Lower leg skin (tissue), 3 donors: ENCODE measurements around the gene LHX3.

ENCODE experiments used
- CTCF ChIP-seq, 3 donors: fragments of 450-650 bp; IDR thresholded peaks; one replicate each; pipeline ENCODE4 v1.5.1; 2016; ENCODE audit warnings: antibody characterized with exemption in 3 of 3, mild to moderate bottlenecking in 3 of 3, moderate library complexity in 2 of 3
- POLR2A ChIP-seq, 2 donors: fragments of 450-650 bp; IDR thresholded peaks; one replicate each; pipeline ENCODE4 v1.6.1; 2016 to 2017; ENCODE audit warnings: antibody characterized with exemption in 2 of 2, mild to moderate bottlenecking in 1 of 2, moderate library complexity in 1 of 2

DNA sequence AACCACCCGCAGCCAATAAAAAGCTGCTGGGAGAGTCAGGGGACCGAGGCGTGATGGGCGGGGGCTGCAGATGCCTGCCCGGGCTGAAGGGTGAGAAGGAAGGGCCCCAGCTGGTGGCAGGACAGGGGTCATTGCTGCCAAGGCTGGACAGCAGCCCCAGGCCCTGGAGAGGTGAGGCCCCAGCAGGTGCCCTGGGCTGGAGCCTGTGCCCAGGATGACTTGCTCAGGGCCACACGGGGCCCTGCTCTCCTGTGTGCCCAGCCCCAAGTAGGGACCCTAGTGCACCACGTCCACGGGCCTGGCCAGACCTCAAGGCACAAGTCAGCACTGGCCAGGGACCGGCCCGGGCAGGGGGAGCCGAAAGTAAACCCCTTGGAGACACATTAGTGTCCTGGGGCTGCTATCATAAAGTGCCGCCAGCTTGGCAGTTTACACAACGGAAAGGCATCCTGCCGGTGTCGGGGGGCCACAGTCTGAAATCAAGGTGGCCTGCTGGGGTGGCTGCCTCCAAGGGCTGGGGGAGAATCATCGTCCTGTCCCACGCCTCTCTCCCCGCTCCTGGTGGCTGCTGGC lies 22.0 kb downstream of the LHX3 start:
- TF ChIP-seq POLR2A (IDR thresholded peaks at IDR 0.05), result no peak
- TF ChIP-seq CTCF (IDR thresholded peaks at IDR 0.05), result no peak
